Measurements from ENCODE around the gene ABHD12.

ABHD12 gene

GRCh38 chr20:25310921-25311728 is 79.5 kb downstream of the ABHD12 start:
- peak overlapping the region; percentile 29 for H3K4me3 ChIP-seq (ENCODE audit: low read depth, low read length)
- peak; percentile 68 for DNase-seq (ENCODE audit: low read depth)
- no peak for TF ChIP-seq CTCF (conservative IDR thresholded peaks at IDR 0.05; ENCODE audit: low read depth, low read length)

- TF ChIP-seq CTCF (conservative IDR thresholded peaks at IDR 0.05; ENCODE audit: low read depth, low read length), result peak; percentile 86
- DNase-seq (ENCODE audit: low read depth), result peak; percentile 96
- peak overlapping the region; percentile 29 for H3K4me3 ChIP-seq (ENCODE audit: low read depth, low read length)
Measured at GRCh38 chr20:25310268-25310920, 80.2 kb downstream of the ABHD12 start.

- TF ChIP-seq CTCF (conservative IDR thresholded peaks at IDR 0.05; ENCODE audit: low read depth, low read length), result no peak
- DNase-seq (ENCODE audit: low read depth), result peak; percentile 91
- peak overlapping the region; percentile 1 for H3K4me3 ChIP-seq (ENCODE audit: low read depth, low read length)
Measured at GRCh38 chr20:25309395-25310267, 81.0 kb downstream of the ABHD12 start.

- H3K4me3 ChIP-seq (ENCODE audit: low read depth, low read length), result no peak overlapping the region
- no peak for TF ChIP-seq CTCF (conservative IDR thresholded peaks at IDR 0.05; ENCODE audit: low read depth, low read length)
- peak; percentile 93 for DNase-seq (ENCODE audit: low read depth)
Measured at GRCh38 chr20:25308671-25309394, 81.8 kb downstream of the ABHD12 start.

- no peak for DNase-seq (ENCODE audit: low read depth)
- H3K4me3 ChIP-seq (ENCODE audit: low read depth, low read length), result no peak overlapping the region
- TF ChIP-seq CTCF (conservative IDR thresholded peaks at IDR 0.05; ENCODE audit: low read depth, low read length), result no peak
Measured at GRCh38 chr20:25308083-25308491, 82.5 kb downstream of the ABHD12 start.

Data from choroid plexus epithelial cell (primary cell).